Activated T-cell treated with anti-CD3 and anti-CD28 coated beads, Interleukin-2, amount 50 U/mL, for 24 hours (primary cell): ENCODE data around the gene ZFAND3.

Source experiments
- DNase-seq: peaks from one replicate; pipeline ENCODE4 v3.0.0-alpha.2; 2020
- H3K27ac Mint-ChIP-seq: 2 replicates; pipeline ENCODE4 v1.8.0; 2020; ENCODE audit warnings: mild to moderate bottlenecking, mixed read lengths
- H3K27me3 Mint-ChIP-seq: 2 replicates; pipeline ENCODE4 v1.8.0; 2020; ENCODE audit warnings: mixed read lengths
- H3K36me3 Mint-ChIP-seq: 2 replicates; pipeline ENCODE4 v1.8.0; 2020; ENCODE audit warnings: low read depth, mixed read lengths
- H3K4me1 Mint-ChIP-seq: 2 replicates; pipeline ENCODE4 v1.8.0; 2020; ENCODE audit warnings: low read depth, mixed read lengths
- H3K4me3 Mint-ChIP-seq: 2 replicates; pipeline ENCODE4 v1.8.0; 2020; ENCODE audit warnings: mild to moderate bottlenecking, moderate library complexity, mixed read lengths
- H3K9me3 Mint-ChIP-seq: 2 replicates; pipeline ENCODE4 v1.8.0; 2020; ENCODE audit warnings: mixed read lengths

The ZFAND3 gene, protein sequence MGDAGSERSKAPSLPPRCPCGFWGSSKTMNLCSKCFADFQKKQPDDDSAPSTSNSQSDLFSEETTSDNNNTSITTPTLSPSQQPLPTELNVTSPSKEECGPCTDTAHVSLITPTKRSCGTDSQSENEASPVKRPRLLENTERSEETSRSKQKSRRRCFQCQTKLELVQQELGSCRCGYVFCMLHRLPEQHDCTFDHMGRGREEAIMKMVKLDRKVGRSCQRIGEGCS

DNA sequence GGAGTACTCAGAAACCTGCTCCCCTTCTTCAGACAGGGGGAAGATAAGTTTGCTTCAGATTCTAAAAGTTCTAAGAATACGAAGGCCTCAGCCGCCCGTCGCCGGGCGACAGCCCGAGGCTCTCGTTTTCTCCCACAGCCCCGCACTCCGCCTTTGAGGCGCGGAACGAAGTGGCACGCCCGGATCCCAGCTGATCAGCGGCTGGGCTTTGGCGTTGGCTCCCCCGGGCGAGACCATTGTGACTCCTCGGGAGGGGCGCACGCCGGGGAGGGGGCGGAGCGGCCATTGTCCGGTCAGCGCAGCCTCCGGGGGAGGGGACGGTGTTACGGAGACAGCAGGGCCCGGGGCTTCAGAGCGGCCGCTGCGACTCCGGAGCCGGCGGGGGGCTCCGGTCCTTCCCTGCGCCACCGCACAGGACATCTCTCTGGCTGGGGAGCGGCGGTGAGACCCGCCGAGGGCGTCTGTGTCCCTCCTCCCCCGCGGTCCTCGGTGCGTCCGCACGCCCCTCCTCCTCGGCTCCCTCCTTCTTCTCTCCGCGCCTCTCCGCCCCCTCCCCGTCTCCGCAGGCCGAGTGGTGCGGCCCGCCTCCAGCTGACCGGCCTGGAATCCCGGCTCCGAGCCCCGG, at the start of gene ZFAND3:
TSS of gene ZFAND3 (plus strand) at position 551 of the 625 bp plus-strand sequence. CDS start 219 bp downstream, outside the sequence.
- DNase-seq, result peak; percentile 97
- H3K4me1 Mint-ChIP-seq, result peaks cover 52% of the 10 kb centered on the region
- peak within 1 kb of the TSS; percentile 97 for H3K4me3 Mint-ChIP-seq
- no peaks in the 10 kb centered on the region for H3K27me3 Mint-ChIP-seq
- peak within 1 kb of the TSS; percentile 99 for H3K27ac Mint-ChIP-seq
- H3K9me3 Mint-ChIP-seq, result no peaks in the 10 kb centered on the region
- peaks cover 26% of the 10 kb centered on the region for H3K36me3 Mint-ChIP-seq

DNA sequence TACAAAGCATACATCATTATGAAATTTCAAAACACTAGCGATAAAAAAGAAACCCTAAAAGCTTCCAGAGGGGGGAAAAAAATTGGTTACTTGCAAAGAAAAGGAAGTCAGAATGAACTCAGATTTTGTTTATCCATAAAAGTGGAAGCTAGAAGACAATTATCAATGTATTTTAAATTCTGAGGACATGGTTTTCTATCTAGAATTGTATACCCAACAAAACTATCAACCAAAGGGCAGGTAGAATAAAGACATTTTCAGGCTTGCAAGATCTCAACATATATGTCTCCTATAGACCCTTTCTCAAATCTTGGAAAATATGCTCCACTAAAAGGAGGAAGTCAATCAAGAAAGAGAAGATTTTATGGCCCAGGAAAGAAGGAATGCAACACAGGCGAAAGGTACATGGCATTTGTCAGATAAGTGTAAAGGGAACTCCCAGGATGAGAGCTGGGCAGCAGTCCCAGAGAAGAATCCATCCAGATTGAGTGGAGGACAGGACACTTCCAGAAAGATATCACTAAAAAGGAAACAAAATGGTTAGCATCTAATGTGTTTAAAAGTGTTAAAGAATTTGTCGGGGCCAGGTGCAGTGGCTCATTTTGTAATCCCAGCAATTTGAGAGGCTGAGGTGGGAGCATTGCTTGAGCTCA, 45.4 kb upstream of the ZFAND3 start:
- no peak for DNase-seq
- H3K9me3 Mint-ChIP-seq, result peaks cover 8% of the 10 kb centered on the region
- no peaks in the 10 kb centered on the region for H3K36me3 Mint-ChIP-seq
- H3K4me1 Mint-ChIP-seq, result no peaks in the 10 kb centered on the region
- no peak overlapping the region for H3K4me3 Mint-ChIP-seq
- H3K27ac Mint-ChIP-seq, result no peak overlapping the region
- H3K27me3 Mint-ChIP-seq, result no peaks in the 10 kb centered on the region

DNA sequence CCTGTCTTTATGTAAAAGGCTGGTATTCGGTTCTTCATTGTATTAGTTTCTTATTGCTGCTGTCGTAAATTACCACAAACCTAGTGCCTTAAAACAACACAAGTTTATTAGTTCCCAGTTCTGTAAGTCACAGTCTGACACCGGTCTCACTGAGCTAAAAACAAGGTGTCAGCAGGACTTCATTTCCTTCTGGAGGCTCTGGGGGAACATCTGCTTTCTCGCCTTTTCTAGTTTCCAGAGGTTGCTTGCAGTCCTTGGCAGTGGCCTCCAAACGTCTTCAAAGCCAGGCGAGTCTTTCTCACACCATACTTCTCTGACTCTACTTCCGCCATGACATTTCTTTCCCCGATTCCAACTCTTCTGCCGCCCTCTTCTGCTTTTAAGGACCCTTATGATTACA, 43.0 kb upstream of the ZFAND3 start:
- Mint-ChIP-seq H3K36me3 (no peaks in the 10 kb centered on the region), H3K27me3 (no peaks in the 10 kb centered on the region), H3K27ac (no peak overlapping the region), H3K4me3 (no peak overlapping the region), H3K4me1 (no peaks in the 10 kb centered on the region), H3K9me3 (peaks cover 8% of the 10 kb centered on the region)
- no peak for DNase-seq

DNA sequence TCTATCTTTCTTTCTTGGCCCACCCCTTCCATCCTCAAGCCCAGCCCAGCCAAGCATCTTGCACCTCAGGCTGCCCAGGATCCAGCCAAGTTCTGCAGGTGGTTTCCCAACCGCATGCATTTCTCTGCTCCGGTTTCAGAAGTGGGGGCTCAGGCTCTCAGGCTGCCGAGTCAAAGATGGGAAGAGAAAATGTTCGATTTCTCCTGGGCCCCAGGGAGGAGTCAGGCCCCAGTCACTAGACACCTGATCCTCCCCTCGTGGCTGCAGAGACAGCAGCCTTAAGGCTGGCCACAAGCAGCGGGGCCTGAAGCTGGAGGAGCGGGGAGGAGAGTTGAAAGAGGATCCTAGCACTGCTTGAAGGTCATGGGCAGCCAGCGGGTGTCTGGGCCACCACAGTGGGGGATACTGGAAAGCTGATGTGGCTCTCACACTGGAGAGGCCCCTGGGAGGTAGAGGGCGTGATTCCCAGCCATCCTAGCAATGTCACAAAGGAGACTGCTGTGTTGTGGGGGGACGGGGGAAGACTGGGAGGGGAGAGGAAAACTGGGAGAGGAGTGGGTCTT, 42.2 kb upstream of the ZFAND3 start:
- no peak for DNase-seq
- Mint-ChIP-seq H3K4me1 (no peaks in the 10 kb centered on the region), H3K9me3 (peaks cover 7% of the 10 kb centered on the region), H3K27ac (no peak overlapping the region), H3K27me3 (peaks cover 4% of the 10 kb centered on the region), H3K4me3 (no peak overlapping the region), H3K36me3 (no peaks in the 10 kb centered on the region)

DNA sequence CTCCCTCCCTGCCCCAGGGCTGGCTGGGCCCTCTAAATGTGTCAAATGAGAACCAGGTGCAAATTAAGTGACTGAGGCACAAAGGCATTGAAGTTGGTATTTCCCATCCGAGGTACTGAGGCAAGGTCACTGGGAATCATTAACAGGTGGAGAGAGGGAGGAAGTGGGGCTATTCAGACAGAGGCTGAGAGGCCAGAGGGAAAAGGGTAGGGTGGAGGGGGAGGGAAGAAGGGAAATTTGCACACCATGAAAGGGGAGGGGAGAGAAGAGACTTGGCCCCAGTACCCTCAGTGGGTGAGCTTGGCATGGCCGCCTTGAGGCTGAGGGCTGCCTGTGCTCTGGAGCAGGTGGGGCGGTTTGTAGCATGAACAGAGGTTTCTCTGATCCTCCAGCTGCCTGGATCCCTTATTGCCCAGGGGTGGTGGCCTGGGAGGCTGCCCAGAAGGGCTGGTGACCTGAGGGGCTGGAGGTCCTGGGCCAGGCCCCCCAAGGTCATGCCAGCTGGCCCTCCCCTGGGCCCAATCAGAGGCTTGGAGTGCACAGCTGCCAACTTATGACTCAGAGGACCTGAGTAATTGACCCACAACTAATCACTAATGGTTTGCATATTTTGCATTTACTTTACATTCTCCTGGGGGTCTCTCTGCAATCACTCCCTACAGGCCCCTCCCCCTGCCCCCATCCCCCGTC, 40.3 kb upstream of the ZFAND3 start:
- Mint-ChIP-seq H3K27ac (no peak overlapping the region), H3K36me3 (no peaks in the 10 kb centered on the region), H3K4me3 (no peak overlapping the region), H3K9me3 (peaks cover 1% of the 10 kb centered on the region), H3K4me1 (peaks cover 14% of the 10 kb centered on the region), H3K27me3 (peaks cover 20% of the 10 kb centered on the region)
- no peak for DNase-seq

DNA sequence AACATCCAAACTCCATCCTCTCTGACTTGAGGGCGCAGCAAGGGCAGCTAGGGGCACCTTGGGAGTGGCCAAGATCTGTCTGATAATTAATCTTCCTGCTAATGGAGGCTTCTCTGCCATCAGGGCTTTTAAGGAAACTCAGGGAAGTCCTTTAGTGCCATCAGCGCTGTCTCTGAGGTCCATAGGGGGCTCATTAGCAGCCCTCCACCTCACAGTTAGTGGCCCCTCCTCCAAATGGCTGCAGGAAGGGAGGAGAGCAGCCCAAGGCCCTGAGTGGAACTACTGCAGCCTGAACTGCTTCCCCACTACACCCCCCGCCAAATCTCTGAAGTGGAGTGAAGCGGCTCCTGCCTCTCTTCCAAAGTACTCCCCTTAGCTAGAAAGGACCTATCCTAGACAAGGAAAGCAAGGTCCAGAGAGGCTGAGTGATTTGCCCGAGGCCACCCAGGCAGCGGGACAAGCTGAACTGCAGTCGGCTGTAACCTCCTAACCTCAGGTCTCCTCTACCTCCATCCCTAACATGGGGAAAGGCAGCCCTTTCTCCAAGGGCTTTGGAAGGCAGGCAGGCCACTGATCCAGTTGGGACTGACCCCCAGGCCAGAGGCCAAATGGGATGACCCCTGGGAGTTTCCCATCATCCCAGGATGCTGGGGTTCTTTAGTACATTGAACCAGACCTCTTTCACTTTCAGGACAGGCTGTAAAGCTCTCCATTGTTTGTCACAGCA, 39.5 kb upstream of the ZFAND3 start:
- Mint-ChIP-seq H3K9me3 (no peaks in the 10 kb centered on the region), H3K36me3 (no peaks in the 10 kb centered on the region), H3K27ac (no peak overlapping the region), H3K27me3 (peaks cover 28% of the 10 kb centered on the region), H3K4me1 (peaks cover 15% of the 10 kb centered on the region), H3K4me3 (no peak overlapping the region)
- DNase-seq, result no peak

DNA sequence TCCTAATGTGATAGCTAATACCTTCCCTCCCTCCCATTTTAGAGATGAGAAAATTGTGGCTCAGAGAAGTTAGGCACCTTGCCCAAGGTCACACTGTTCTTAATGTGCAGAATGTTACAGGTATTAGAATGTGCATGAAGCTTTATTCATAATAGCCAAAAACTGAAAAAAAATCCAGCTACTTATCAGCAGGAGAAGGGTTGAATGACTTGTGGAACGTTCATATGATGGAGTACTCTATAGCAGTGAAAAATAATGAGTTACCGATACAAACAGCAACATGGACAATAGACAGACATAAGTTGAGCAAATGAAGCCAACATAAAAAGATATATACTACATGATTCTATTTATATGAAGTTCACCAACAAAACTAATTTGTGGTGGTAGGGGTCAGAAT, 37.7 kb upstream of the ZFAND3 start:
- Mint-ChIP-seq H3K27me3 (peaks cover 37% of the 10 kb centered on the region), H3K4me3 (no peak overlapping the region), H3K27ac (no peak overlapping the region), H3K9me3 (no peaks in the 10 kb centered on the region), H3K4me1 (peaks cover 15% of the 10 kb centered on the region), H3K36me3 (no peaks in the 10 kb centered on the region)
- DNase-seq, result no peak

DNA sequence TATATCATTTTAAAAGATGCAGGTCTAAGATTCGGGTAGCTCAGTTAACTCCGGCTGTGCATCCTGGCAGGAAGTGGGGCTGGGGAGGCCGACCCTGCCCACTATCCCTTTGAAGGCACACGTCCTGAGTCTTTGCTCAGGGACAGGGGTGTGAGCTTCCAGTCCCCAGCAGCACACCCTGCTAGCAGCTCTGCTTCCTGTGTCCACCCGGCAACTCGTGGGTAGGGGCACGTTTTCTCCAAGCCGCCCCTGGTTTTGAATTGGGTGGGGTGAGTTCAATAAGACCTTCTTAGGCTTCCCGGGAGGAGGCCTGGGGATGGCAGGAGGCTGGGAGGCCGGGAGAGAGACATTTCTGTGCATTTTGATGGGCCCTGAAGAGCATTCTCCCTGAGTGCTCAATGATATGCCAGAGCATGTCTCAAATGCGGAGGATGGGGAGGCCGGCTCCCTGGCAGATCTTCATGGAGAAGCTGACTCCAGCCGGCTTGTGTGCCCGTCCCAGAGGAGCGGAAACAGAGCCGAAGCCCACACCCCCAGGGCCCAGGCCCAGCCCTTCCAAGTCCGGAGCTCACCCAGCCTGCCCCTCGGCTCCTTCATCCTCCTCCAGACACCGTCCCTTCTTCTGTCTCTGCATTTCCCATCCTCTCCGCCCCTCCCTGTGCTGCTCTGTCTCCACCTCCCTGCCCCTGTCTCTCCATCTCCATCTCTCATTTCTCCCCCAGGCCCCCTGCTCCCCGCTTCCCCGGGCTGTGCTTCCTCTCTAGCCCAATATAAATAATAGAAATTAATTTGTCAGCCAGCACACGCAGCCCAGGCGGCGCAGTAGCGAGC, 36.3 kb upstream of the ZFAND3 start:
- Mint-ChIP-seq H3K9me3 (no peaks in the 10 kb centered on the region), H3K36me3 (no peaks in the 10 kb centered on the region), H3K27me3 (peaks cover 37% of the 10 kb centered on the region), H3K27ac (peak overlapping the region; percentile 75), H3K4me3 (peak overlapping the region; percentile 73), H3K4me1 (peaks cover 15% of the 10 kb centered on the region)
- DNase-seq, result peak; percentile 57

DNA sequence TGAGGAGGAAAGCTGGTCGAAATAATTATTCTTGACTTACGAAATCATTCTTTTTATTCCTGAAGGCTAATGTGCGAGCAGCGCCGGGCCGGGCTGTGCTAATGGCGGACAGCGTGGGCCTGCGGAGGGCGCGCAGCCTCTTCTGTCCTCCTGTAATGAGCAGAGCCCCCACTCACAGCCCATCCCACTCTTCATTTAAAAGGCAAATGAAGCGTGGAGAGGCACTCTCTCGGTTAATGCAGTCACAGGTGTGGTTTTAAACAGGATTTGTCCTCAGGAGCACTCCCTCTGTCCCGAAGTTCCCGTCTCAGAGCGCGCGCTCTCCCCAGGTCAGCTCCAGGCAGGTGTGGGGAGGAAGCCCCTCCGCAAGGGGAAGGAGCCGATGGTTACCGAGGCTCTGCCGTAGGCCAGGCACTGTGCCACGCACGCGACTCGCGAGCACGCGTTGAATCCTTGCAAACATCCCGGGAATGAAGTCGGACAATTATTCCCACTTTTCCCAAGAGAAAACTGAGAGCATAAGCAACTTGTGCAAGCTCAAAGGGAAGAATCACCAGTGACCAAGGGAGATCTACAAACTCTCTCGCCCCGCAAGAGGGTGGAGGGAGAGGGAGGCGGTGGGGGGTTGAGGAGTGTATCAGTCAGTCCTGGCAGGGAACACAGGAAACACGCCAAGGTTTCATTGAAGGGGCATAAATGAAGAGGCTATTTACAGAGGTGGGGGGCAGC, 35.5 kb upstream of the ZFAND3 start:
- H3K4me3 Mint-ChIP-seq, result peak overlapping the region; percentile 73
- H3K36me3 Mint-ChIP-seq, result no peaks in the 10 kb centered on the region
- H3K27ac Mint-ChIP-seq, result peak overlapping the region; percentile 28
- peaks cover 15% of the 10 kb centered on the region for H3K4me1 Mint-ChIP-seq
- no peaks in the 10 kb centered on the region for H3K9me3 Mint-ChIP-seq
- DNase-seq, result no peak
- H3K27me3 Mint-ChIP-seq, result peaks cover 37% of the 10 kb centered on the region

DNA sequence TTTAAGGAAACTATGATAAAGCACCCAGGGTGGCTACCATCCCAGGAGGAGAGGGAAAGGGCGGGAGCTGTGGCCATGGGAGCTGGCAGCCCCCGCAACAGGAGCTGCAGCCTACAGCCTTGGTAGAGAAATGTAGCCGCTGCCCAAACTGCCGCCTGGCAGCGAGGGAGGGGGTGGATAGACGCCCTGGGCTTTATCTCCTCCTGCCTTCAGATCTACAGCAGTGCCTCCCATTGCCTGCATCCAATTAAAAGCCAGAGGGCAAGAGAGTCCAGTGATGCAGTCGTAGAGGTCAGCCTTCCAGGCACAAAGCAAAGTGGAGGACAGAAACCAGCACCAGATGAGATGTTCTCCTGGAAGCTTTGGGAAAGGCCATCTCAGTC, 35.0 kb upstream of the ZFAND3 start:
- DNase-seq, result no peak
- H3K36me3 Mint-ChIP-seq, result no peaks in the 10 kb centered on the region
- H3K4me3 Mint-ChIP-seq, result peak overlapping the region; percentile 73
- H3K27ac Mint-ChIP-seq, result no peak overlapping the region
- H3K9me3 Mint-ChIP-seq, result no peaks in the 10 kb centered on the region
- H3K4me1 Mint-ChIP-seq, result peaks cover 15% of the 10 kb centered on the region
- H3K27me3 Mint-ChIP-seq, result peaks cover 37% of the 10 kb centered on the region

DNA sequence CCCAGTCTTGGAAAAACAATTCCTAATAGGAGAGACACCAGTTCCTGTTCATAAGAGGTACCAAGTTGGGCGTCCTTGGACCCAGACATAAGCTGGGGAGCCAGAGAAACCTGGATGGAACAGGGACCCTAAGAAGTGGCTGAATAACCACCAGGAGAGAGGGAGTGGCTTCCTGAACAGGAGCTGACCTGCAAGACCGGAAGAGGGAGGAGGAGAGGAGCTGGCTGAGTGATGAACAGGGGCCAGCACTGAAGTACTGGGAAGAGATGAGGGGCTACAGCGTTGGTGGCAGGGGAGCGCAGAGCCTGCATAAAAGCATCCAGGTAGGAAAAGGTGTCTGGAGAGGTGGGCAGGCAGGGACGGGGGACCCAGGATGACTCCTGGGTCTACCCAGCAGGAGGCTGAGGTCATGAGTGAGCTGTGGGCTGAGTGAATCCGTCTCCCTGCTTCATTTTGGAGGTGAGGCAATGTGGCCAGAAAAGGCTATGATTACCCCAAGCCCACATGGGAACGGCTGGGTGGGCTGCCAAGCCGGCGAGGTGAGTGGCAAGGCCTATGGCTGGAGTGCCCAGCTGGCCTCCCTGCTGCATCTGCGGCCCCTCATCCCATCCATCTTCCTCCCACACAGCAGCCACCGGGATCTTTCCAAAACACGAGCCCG, 34.4 kb upstream of the ZFAND3 start:
- Mint-ChIP-seq H3K4me1 (peaks cover 15% of the 10 kb centered on the region), H3K27ac (no peak overlapping the region), H3K9me3 (no peaks in the 10 kb centered on the region), H3K27me3 (peaks cover 37% of the 10 kb centered on the region), H3K4me3 (no peak overlapping the region), H3K36me3 (no peaks in the 10 kb centered on the region)
- no peak for DNase-seq

DNA sequence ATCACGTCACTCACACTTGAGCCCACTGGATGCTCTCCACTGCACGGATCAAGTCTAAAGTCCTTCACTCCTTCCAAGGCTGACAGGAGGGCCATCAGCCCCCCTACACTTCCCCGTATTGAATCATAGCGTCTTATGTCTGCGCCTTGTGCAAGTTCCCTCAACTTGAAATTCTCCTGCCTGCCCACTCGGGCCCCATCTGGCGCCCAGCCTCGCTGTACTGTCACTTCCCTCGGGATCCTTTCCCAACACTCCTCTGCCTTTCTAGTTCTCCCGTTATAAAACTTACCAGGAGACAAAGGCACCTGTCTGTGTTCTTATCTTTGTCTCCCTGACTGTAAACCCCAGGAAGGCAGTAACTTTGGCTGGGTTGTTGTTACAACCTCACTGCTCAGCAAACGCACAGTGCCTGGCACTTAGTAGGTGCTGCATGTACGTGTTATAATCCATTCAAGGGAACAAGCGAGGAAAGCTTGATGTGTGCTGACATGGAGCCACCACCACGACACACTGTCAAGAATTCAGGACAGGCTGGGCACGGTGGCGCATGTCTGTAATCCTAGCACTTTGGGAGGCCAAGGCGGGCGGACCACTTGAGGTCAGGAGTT, 33.8 kb upstream of the ZFAND3 start:
- no peaks in the 10 kb centered on the region for H3K9me3 Mint-ChIP-seq
- peaks cover 16% of the 10 kb centered on the region for H3K4me1 Mint-ChIP-seq
- DNase-seq, result no peak
- H3K36me3 Mint-ChIP-seq, result no peaks in the 10 kb centered on the region
- peaks cover 37% of the 10 kb centered on the region for H3K27me3 Mint-ChIP-seq
- no peak overlapping the region for H3K4me3 Mint-ChIP-seq
- no peak overlapping the region for H3K27ac Mint-ChIP-seq
